Fibroblast of the aortic adventitia (primary cell): Measurements from ENCODE around the gene SPATA21. TPM values are rescaled to one million over a fixed set of nuclear protein-coding genes. Genes with fewer than 3 reads are reported as not detected.

Experiments
- DNase-seq: peaks from one replicate; pipeline ENCODE4 v3.0.0-alpha.2; 2010; ENCODE audit warnings: low read depth
- H3K4me3 ChIP-seq: 2 replicates; pipeline ENCODE4 v1.5.1; 2011; ENCODE audit warnings: low read depth, mild to moderate bottlenecking, control low read depth, low read length, moderate library complexity
- total RNA-seq: library from RNA; depleted of rRNA; stranded (reverse); fragments of >200 nt; gene quantifications from 2 replicates; pipeline ENCODE4 v1.2.3, GENCODE V29; 2012; ENCODE audit warnings: low replicate concordance
- TF ChIP-seq, protein P1 (sequence below): IDR thresholded peaks from 2 replicates; pipeline ENCODE4 v1.5.1; 2011; ENCODE audit warnings: mild to moderate bottlenecking, low read length, control low read depth, inconsistent platforms; ENCODE audit not compliant: insufficient read depth

Gene SPATA21
- total RNA-seq, 1 donor: not detected

- no peak overlapping the region for H3K4me3 ChIP-seq
- no peak for DNase-seq
- TF ChIP-seq, protein P1, sequence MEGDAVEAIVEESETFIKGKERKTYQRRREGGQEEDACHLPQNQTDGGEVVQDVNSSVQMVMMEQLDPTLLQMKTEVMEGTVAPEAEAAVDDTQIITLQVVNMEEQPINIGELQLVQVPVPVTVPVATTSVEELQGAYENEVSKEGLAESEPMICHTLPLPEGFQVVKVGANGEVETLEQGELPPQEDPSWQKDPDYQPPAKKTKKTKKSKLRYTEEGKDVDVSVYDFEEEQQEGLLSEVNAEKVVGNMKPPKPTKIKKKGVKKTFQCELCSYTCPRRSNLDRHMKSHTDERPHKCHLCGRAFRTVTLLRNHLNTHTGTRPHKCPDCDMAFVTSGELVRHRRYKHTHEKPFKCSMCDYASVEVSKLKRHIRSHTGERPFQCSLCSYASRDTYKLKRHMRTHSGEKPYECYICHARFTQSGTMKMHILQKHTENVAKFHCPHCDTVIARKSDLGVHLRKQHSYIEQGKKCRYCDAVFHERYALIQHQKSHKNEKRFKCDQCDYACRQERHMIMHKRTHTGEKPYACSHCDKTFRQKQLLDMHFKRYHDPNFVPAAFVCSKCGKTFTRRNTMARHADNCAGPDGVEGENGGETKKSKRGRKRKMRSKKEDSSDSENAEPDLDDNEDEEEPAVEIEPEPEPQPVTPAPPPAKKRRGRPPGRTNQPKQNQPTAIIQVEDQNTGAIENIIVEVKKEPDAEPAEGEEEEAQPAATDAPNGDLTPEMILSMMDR: no peak
These were observed 3.2 kb downstream of the SPATA21 start for GRCh38 chr1:16434007-16434406.

- DNase-seq: no peak
- TF ChIP-seq, protein P1: no peak
- H3K4me3 ChIP-seq: no peak overlapping the region
These were observed 4.2 kb downstream of the SPATA21 start for GRCh38 chr1:16433030-16433429.

DNA sequence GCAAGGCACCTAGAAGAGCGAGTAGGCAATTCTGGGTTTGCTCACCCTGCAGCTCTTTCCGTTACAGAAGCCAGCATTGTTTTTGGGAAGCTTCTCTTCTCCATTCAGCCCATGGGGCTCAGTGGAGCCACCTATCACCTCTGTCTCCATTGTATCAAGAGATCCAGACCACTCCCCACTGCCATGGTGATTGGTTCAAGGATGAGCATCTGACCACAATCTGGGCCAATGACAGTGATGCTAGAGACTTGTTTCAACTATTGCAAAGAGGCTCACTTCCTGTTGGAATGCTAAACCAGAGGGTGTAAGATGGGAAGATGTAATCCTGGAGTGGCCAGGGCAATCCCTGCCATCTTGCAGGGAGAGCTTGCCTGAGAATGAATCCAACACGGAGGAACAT is 6.6 kb downstream of the SPATA21 start:
- TF ChIP-seq, protein P1: no peak
- no peak for DNase-seq
- no peak overlapping the region for H3K4me3 ChIP-seq

DNA sequence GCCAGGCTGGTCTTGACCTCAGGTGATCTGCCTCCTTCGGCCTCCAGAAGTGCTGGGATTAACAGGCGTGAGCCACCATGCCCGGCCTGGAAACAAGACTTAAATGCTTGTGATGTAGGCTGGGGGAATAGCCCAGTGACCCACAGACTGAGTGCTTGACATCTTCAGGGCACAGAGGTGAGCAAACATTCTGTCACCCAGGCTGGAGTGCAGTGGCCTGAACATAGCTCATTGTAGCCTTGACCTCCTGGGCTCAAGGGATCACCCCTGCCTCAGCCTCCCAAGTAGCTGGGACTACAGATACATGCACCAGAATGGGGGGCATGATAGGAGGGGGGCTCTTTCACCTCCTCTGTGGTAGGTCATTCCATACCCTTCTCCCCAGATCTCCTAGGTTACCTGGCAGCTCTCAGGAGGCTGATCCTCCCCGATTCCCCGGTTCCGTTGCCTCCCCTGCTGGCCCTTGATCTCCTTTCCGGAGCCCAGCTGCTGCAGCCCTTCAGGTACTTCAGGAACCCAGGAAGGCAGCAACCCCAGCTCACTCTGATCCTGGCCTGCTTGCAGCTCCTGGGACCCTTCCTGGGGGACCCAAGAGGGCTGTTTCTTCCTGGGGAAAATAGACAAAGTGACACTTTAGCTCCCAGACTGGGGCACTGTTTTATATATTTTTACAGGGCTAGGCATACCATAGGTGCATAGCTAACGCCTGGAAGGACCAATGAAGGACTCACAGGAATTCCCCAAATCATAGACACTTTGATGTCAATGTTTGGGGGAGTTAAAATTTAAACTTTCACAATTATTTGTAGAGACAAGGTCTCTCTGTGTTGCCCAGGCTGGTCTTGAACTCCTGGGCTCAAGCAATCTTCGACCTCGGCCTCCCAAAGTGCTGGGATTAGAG is 11.8 kb downstream of the SPATA21 start:
- TF ChIP-seq, protein P1: no peak
- no peak for DNase-seq
- H3K4me3 ChIP-seq: no peak overlapping the region

DNA sequence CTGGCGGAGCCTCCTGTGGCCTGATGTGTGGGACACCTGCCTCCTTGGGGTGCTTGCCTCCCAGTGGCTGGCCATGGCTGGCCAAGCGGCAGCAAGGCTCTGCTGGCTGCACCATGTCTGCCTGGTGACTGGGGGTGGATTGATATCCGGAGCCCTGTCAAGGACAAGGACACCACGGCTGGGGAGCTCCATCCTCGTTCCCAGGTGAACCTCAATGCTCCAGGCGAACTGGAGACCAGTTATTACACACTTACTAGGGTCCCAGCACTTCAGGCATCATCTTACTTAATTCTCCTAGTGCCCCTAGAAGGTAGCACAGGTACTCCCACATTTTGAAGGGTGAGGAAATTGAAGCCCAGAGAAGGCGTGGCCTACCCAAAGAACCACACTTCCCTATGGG is 15.2 kb downstream of the SPATA21 start:
- TF ChIP-seq, protein P1: no peak
- H3K4me3 ChIP-seq: no peak overlapping the region
- no peak for DNase-seq

DNA sequence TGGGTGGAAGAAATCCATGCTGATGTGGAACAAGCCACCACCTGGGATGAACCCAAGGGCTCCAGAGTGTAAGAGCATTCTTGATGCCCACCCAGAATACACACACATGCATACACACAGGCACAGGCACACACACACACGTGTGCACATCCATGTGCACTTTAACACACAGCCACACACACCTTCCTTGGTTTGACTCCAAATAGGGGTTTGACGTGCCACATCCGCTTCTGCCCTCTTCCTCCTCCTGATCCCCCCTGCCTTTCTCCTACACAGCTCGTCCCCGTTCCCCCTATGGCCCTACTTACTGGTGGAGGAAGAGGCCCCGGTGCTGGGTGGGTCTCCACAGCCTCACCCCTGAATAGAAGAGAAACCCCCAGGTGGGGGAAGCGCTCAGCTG is 16.0 kb downstream of the SPATA21 start:
- H3K4me3 ChIP-seq: no peak overlapping the region
- no peak for DNase-seq
- TF ChIP-seq, protein P1: no peak
